Activated CD4-positive, alpha-beta T cell treated with anti-CD3 and anti-CD28 coated beads, Interleukin-2, amount 10 ng/mL, durations not matched to agents 7 days and 5 days (primary cell): ENCODE data around the gene NEDD4. TPM values are rescaled to one million over a fixed set of nuclear protein-coding genes. Genes with fewer than 3 reads are reported as not detected.

Experiments
- CTCF ChIA-PET: fragments of 350-600 bp; sonication (Branson Sonifier 250); formaldehyde crosslinking; loops from one replicate; lab custom pipeline; 2021; ENCODE audit warnings: antibody characterized with exemption; lab: Charles Lee
- POLR2A ChIA-PET: fragments of 350-600 bp; sonication (Branson Sonifier 250); formaldehyde crosslinking; loops from one replicate; lab custom pipeline; 2021; ENCODE audit warnings: antibody characterized with exemption; lab: Charles Lee
- DNase-seq: peaks from one replicate; pipeline ENCODE4 v3.0.0-alpha.2; 2020
- H3K27ac Mint-ChIP-seq: one replicate; pipeline ENCODE4 v1.8.0; 2021; ENCODE audit warnings: mild to moderate bottlenecking, moderate library complexity, mixed read lengths
- H3K27me3 Mint-ChIP-seq: one replicate; pipeline ENCODE4 v1.8.0; 2021; ENCODE audit warnings: mixed read lengths
- H3K36me3 Mint-ChIP-seq: one replicate; pipeline ENCODE4 v1.8.0; 2021; ENCODE audit warnings: low read depth, mixed read lengths
- H3K4me1 Mint-ChIP-seq: one replicate; pipeline ENCODE4 v1.8.0; 2021; ENCODE audit warnings: mixed read lengths
- H3K4me3 Mint-ChIP-seq: one replicate; pipeline ENCODE4 v1.8.0; 2021; ENCODE audit warnings: mild to moderate bottlenecking, moderate library complexity, mixed read lengths
- H3K9me3 Mint-ChIP-seq: one replicate; pipeline ENCODE4 v1.8.0; 2021; ENCODE audit warnings: mixed read lengths
- total RNA-seq, 2 experiments: library from RNA; stranded (reverse); gene quantifications; one replicate each; pipeline ENCODE4 v1.2.3, GENCODE V29; 2021

Gene NEDD4
- 10 to 100 TPM in 1 of 2 experiments, 1 to 10 TPM in 1; 8.7 to 11.1 TPM for total RNA-seq

GRCh38 chr15:55993111-55993803 lies at the start of gene NEDD4:
TSS of gene NEDD4 (minus strand) at chr15:55993612. CDS start at chr15:55993555, 57 bp downstream.
- POLR2A ChIA-PET, result no interaction called here

GRCh38 chr15:56042498-56042897 lies 49.1 kb upstream of the NEDD4 start:
- peaks cover 7% of the 10 kb centered on the region for H3K27me3 Mint-ChIP-seq
- CTCF ChIA-PET, result interaction anchor here (1.2 to 1.8 kb wide), 2 partner anchors 10 to 36 kb away, joined by 3 to 6 read pairs; no protein-coding TSS in a partner anchor

More at GRCh38 chr15:55993111-55993803, at the start of gene NEDD4:
- Mint-ChIP-seq H3K4me3 (peak within 1 kb of the TSS; percentile 84), H3K36me3 (peaks cover 3% of the 10 kb centered on the region), H3K27ac (peak within 1 kb of the TSS; percentile 75), H3K4me1 (peaks cover 21% of the 10 kb centered on the region), H3K27me3 (peaks cover 33% of the 10 kb centered on the region), H3K9me3 (no peaks in the 10 kb centered on the region)
- DNase-seq, result peak; percentile 78
- CTCF ChIA-PET, result interaction anchor here (0.8 to 1.5 kb wide), 4 partner anchors 9 to 252 kb away, joined by 4 to 6 read pairs (median 4); no protein-coding TSS in a partner anchor

GRCh38 chr15:56042031-56042430 lies 48.6 kb upstream of the NEDD4 start:
- POLR2A ChIA-PET, result no interaction called here
- DNase-seq, result no peak
- Mint-ChIP-seq H3K27ac (peak overlapping the region; percentile 89), H3K4me1 (peaks cover 43% of the 10 kb centered on the region), H3K9me3 (peaks cover 23% of the 10 kb centered on the region), H3K36me3 (peaks cover 8% of the 10 kb centered on the region), H3K4me3 (no peak overlapping the region), H3K27me3 (peaks cover 7% of the 10 kb centered on the region)
- CTCF ChIA-PET, result interaction anchor here (1.2 to 1.8 kb wide), 2 partner anchors 11 to 36 kb away, joined by 3 to 6 read pairs; no protein-coding TSS in a partner anchor

More at GRCh38 chr15:56042498-56042897, 49.1 kb upstream of the NEDD4 start:
- H3K4me1 Mint-ChIP-seq, result peaks cover 43% of the 10 kb centered on the region
- H3K4me3 Mint-ChIP-seq, result no peak overlapping the region
- peaks cover 8% of the 10 kb centered on the region for H3K36me3 Mint-ChIP-seq
- H3K27ac Mint-ChIP-seq, result peak overlapping the region; percentile 89
- DNase-seq, result no peak
- POLR2A ChIA-PET, result no interaction called here
- peaks cover 21% of the 10 kb centered on the region for H3K9me3 Mint-ChIP-seq

- H3K27me3 Mint-ChIP-seq, result peaks cover 2% of the 10 kb centered on the region
- CTCF ChIA-PET, result no interaction called here
- no peak overlapping the region for H3K27ac Mint-ChIP-seq
- no peak for DNase-seq
- peaks cover 19% of the 10 kb centered on the region for H3K9me3 Mint-ChIP-seq
- POLR2A ChIA-PET, result no interaction called here
- no peak overlapping the region for H3K4me3 Mint-ChIP-seq
- peaks cover 43% of the 10 kb centered on the region for H3K4me1 Mint-ChIP-seq
- H3K36me3 Mint-ChIP-seq, result peaks cover 8% of the 10 kb centered on the region
Observed at GRCh38 chr15:56040081-56041035, 46.9 kb upstream of the NEDD4 start.

GRCh38 chr15:56038707-56039106 lies 45.3 kb upstream of the NEDD4 start:
- POLR2A ChIA-PET, result no interaction called here
- H3K27ac Mint-ChIP-seq, result no peak overlapping the region
- no peak overlapping the region for H3K4me3 Mint-ChIP-seq
- peaks cover 12% of the 10 kb centered on the region for H3K9me3 Mint-ChIP-seq
- peaks cover 42% of the 10 kb centered on the region for H3K4me1 Mint-ChIP-seq
- DNase-seq, result no peak
- H3K27me3 Mint-ChIP-seq, result no peaks in the 10 kb centered on the region
- peaks cover 5% of the 10 kb centered on the region for H3K36me3 Mint-ChIP-seq
- CTCF ChIA-PET, result no interaction called here

- no peak for DNase-seq
- ChIA-PET CTCF (no interaction called here), POLR2A (no interaction called here)
- no peak overlapping the region for H3K27ac Mint-ChIP-seq
- H3K27me3 Mint-ChIP-seq, result no peaks in the 10 kb centered on the region
- peaks cover 9% of the 10 kb centered on the region for H3K9me3 Mint-ChIP-seq
- H3K36me3 Mint-ChIP-seq, result peaks cover 5% of the 10 kb centered on the region
- no peak overlapping the region for H3K4me3 Mint-ChIP-seq
- H3K4me1 Mint-ChIP-seq, result peaks cover 35% of the 10 kb centered on the region
Observed at GRCh38 chr15:56038015-56038414, 44.6 kb upstream of the NEDD4 start.

GRCh38 chr15:56036546-56037067 lies 43.2 kb upstream of the NEDD4 start:
- ChIA-PET CTCF (no interaction called here), POLR2A (no interaction called here)
- Mint-ChIP-seq H3K27ac (no peak overlapping the region), H3K36me3 (peaks cover 2% of the 10 kb centered on the region), H3K4me1 (peaks cover 25% of the 10 kb centered on the region), H3K4me3 (no peak overlapping the region), H3K27me3 (no peaks in the 10 kb centered on the region), H3K9me3 (peaks cover 9% of the 10 kb centered on the region)
- DNase-seq, result no peak

- Mint-ChIP-seq H3K27me3 (no peaks in the 10 kb centered on the region), H3K4me1 (peaks cover 20% of the 10 kb centered on the region), H3K27ac (no peak overlapping the region), H3K4me3 (no peak overlapping the region), H3K36me3 (peaks cover 2% of the 10 kb centered on the region), H3K9me3 (peaks cover 9% of the 10 kb centered on the region)
- DNase-seq, result no peak
- ChIA-PET CTCF (interaction anchor here (0.7 kb wide), 1 partner anchor 39 kb away, joined by 3 read pairs; no protein-coding TSS in a partner anchor), POLR2A (no interaction called here)
Observed at GRCh38 chr15:56035166-56035565, 41.8 kb upstream of the NEDD4 start.

GRCh38 chr15:56034514-56034913 lies 41.1 kb upstream of the NEDD4 start:
- Mint-ChIP-seq H3K4me3 (no peak overlapping the region), H3K4me1 (peaks cover 19% of the 10 kb centered on the region), H3K27ac (no peak overlapping the region), H3K27me3 (no peaks in the 10 kb centered on the region), H3K36me3 (peaks cover 2% of the 10 kb centered on the region), H3K9me3 (peaks cover 9% of the 10 kb centered on the region)
- POLR2A ChIA-PET, result no interaction called here
- DNase-seq, result no peak
- CTCF ChIA-PET, result interaction anchor here (0.7 kb wide), 1 partner anchor 38 kb away, joined by 3 read pairs; no protein-coding TSS in a partner anchor

- H3K36me3 Mint-ChIP-seq, result no peaks in the 10 kb centered on the region
- peaks cover 7% of the 10 kb centered on the region for H3K4me1 Mint-ChIP-seq
- POLR2A ChIA-PET, result no interaction called here
- peaks cover under 1% of the 10 kb centered on the region for H3K9me3 Mint-ChIP-seq
- CTCF ChIA-PET, result no interaction called here
- no peak overlapping the region for H3K4me3 Mint-ChIP-seq
- DNase-seq, result no peak
- no peak overlapping the region for H3K27ac Mint-ChIP-seq
- no peaks in the 10 kb centered on the region for H3K27me3 Mint-ChIP-seq
Observed at GRCh38 chr15:56032373-56032772, 39.0 kb upstream of the NEDD4 start.

GRCh38 chr15:56031836-56032235 lies 38.4 kb upstream of the NEDD4 start:
- DNase-seq, result no peak
- no peaks in the 10 kb centered on the region for H3K9me3 Mint-ChIP-seq
- no peak overlapping the region for H3K4me3 Mint-ChIP-seq
- H3K36me3 Mint-ChIP-seq, result no peaks in the 10 kb centered on the region
- H3K27ac Mint-ChIP-seq, result no peak overlapping the region
- H3K27me3 Mint-ChIP-seq, result no peaks in the 10 kb centered on the region
- peaks cover 7% of the 10 kb centered on the region for H3K4me1 Mint-ChIP-seq
- CTCF ChIA-PET, result no interaction called here
- POLR2A ChIA-PET, result no interaction called here

GRCh38 chr15:56031402-56031801 lies 38.0 kb upstream of the NEDD4 start:
- H3K27ac Mint-ChIP-seq, result no peak overlapping the region
- ChIA-PET POLR2A (no interaction called here), CTCF (no interaction called here)
- H3K4me1 Mint-ChIP-seq, result peaks cover 7% of the 10 kb centered on the region
- H3K27me3 Mint-ChIP-seq, result no peaks in the 10 kb centered on the region
- no peaks in the 10 kb centered on the region for H3K9me3 Mint-ChIP-seq
- DNase-seq, result no peak
- H3K36me3 Mint-ChIP-seq, result no peaks in the 10 kb centered on the region
- H3K4me3 Mint-ChIP-seq, result no peak overlapping the region
